IPS-NIHi7 (cell line): ENCODE measurements around the gene PCDHGC5.

Source experiments
- DNase-seq: peaks from one replicate; pipeline ENCODE4 v3.0.0; 2012; ENCODE audit warnings: mixed read lengths; ENCODE audit errors: extremely low spot score

Gene PCDHGC5

DNA sequence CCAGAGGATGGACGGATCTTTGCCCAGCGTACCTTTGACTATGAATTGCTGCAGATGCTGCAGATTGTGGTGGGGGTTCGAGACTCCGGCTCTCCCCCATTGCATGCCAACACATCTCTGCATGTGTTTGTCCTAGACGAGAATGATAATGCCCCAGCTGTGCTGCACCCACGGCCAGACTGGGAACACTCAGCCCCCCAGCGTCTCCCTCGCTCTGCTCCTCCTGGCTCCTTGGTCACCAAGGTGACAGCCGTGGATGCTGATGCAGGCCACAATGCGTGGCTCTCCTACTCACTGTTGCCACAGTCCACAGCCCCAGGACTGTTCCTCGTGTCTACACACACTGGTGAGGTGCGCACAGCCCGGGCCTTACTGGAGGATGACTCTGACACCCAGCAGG, 1.9 kb downstream of the PCDHGC5 start:
- DNase-seq = no peak

- peak; percentile 43 for DNase-seq
Measured at GRCh38 chr5:141491323-141492167, 2.7 kb downstream of the PCDHGC5 start.

- DNase-seq = peak; percentile 23
Measured at GRCh38 chr5:141492168-141492885, 3.4 kb downstream of the PCDHGC5 start.

DNA sequence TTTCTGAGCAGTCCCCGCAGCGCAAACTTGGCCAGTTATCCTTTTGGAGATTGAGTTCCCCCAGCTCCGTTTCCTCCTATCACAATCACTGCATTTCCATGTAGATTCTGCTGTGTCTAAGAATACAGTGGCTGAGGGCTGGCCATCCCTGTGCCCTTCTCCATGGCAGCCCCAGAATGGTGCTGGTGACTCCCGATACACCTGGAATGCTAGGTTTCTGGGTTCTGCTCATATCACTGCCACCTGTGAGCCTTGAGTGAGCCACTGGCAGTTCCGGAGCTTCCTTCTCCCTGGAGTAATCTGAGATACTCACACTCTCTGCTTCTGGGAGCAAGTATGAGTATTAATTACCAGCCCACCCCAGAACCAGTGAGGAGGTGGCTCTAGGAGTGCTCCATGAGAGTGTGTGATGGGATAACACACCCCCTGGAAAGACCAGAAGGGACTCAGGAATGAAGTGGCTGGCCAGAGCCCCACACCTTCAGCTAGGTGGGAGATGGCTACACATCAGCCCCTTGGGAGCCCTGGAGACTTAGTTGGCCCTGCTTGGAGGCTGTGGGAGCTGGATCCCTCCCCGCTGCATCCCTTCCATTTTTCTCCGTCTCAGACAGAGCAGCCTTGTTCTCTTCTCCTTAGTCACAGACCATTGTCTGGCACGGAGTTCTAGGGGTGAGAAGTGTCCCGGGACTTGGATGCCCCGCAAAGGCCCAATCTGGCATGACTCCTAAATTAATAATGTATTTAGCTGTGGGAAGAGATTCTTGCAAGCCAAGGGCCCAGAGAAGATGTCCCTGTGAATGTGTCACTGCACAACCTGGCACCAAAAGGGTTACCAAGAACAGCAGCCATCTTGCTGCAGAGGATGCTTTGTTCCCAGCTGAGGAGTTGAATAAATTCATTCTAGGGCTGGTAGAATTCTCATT, 4.9 kb downstream of the PCDHGC5 start:
- no peak for DNase-seq

DNA sequence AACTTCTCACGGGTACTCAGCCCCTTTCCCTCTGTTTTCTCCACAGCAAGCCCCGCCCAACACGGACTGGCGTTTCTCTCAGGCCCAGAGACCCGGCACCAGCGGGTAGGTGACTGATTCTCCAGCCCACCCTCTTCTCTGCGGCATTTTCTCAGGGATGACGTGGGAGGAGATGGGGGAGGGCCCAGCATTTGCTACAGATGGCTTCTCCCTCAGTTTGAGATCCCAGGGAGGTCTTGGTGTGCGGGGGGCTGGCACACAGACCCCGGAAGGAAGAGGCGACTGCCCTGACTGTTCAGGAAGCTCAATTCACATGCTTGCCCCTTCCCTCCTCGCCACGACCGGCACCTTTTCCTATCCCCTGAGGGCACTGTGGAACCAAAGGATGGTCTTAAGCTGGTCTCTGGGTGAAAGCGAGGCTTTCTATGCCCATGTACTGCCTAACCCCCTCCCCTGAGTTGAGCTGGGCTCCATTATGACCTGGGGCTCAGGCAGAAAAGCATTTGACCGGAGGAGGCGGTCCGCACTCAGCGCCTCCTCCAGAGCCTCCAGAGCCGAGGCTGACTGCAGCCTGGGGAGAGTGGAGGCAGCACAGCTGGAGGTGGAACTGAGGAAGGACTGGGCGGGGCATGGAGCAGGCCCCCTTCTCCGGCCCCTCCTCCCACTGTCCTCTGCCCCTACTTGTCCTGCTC, 6.0 kb downstream of the PCDHGC5 start:
- peak; percentile 42 for DNase-seq

GRCh38 chr5:141495453-141495811, 6.6 kb downstream of the PCDHGC5 start:
- DNase-seq = no peak

DNA sequence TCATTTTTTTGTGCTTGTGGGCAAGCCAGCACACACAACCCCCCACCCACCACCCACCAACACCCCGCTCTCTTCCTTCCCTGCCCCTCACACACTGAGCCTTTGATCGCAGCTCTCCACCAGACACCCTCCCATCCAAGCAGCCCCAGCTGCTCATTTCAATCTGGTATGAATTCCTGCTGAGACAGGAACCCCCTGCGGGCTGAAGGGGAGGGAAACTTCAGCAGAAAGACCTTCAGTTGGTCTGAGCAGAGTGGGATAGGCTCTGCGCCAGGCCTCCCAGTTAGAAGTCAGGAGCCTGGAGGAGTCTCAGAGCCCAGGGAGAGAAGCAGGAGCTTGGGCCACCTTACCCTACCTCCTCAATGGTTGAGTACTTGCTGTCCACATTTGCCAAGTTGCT, 7.2 kb downstream of the PCDHGC5 start:
- peak; percentile 63 for DNase-seq

DNA sequence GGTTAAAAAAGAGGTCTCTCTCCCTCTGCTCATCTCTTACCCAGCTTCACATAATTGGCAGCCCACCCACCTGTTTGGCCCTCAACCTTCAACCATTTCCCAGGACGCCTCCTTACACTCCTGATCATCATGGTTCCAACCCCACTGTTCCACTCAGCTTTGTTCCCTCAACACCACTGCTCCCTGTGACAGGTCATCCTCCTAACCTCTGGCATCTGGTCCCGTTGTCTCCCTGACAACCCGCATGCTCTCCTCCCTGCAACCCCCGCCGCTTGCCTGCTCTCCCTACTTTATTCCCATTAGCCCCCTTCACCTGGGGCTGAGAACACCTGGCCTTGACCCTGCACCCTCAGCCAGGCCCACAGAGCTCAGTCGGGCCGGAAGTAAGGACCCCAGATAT, 12.9 kb downstream of the PCDHGC5 start:
- DNase-seq = no peak

GRCh38 chr5:141503681-141504080, 14.8 kb downstream of the PCDHGC5 start:
- no peak for DNase-seq

DNA sequence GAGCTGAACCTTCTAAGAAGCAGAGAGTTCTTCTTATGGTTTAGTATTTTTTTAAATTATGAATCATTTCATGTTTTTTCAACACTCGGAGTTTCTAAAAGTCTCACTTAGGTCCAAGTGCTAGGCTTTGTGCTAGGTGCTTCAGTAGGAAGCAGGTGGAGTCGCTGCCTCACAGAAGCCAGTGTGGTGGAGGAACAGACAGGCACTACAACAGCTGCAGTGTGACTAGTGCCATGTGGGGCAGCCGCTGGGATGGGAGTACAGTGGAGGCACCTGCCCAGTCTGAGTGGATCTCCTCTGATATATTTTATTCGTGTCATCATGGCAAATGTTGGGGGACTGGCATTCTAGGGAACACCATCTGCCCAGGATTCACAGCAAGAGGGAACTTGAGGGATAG, 15.3 kb downstream of the PCDHGC5 start:
- DNase-seq = no peak

DNA sequence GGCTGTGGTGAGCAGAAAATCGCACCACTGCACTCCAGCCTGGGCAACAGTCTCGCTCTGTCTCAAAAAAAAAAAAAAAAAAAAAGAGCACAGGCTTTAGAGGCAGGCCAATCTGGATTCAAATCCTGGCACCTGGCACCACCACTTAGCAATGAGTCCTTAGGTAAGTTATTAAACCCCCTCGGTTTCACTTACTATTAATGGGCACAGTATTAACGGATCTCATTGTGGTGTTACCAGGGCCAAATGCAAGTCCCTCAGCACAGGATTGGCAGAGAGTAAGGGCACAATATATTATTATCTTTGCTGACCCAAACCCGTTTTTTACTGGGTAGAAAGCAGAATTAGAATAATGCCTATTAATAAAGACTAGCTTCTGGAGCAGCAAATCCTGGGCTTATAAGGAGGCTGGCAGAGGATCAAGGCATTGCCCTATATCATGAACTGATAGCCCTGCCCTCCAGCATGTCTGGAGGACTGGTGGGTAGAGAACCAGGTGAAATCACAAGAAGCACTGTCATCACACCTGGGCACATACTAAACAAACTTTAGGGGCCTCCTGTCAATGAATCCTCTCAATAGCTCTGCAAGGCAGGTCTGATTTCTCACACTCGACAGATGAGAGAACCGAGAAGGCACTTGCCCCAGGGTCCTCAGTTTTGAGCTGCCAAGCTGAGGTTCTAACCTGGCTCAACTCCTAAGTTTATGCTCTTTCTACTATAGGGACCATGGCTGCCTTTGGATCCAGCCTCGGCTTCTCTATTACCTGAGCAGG, 17.7 kb downstream of the PCDHGC5 start:
- DNase-seq = no peak

DNA sequence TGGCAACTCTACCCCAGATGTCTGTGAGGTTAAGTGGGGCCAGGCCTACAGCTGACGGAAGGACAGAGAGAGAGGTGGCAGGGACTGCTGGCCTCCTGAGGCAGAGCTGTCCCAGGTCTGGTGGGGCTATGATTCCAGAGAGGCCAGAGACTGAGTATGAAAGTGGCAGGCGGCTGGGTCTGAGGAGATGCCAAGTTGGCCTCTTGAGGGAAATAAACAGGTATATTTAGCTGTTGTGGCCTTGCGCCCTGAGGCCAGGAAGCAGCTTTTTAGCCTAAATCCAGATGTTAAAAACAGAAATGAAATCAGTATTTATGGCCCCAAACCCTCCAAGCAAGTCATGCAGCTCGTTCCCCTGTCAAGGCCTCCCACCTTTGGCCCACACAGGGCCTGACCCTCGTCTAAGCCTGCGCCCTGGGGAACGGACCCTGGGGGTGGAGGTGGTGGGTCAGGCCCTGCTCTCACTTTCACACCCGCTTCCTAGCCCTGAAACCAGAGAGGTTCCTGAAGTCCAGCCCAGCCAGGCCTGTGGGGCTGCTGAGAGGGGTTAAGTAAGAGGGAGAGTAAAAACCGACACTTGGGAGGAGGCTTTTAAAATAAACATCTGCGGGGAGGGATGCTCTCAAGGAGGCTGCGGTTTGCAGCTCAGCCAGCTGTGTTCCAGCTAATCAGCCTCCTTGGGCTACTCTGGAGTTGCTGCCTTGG, 18.7 kb downstream of the PCDHGC5 start:
- no peak for DNase-seq

DNA sequence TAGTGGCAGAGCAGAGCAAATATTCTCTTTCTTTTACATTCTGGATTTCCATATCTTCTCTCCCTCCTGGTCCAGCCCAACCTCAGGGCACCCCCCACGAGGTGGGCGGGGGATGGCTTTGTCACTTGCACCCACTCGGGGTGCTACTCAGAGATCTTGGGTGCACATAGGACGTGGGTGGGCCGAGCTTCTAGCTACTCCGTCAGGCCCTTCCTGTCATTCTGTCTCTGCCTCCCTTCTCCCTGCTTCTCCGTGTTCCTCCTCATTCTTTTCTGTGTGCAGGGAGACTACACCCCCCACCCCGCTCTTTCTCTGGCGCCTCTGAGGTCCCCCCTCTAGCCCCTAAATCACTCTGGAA, 19.5 kb downstream of the PCDHGC5 start:
- DNase-seq = no peak

DNA sequence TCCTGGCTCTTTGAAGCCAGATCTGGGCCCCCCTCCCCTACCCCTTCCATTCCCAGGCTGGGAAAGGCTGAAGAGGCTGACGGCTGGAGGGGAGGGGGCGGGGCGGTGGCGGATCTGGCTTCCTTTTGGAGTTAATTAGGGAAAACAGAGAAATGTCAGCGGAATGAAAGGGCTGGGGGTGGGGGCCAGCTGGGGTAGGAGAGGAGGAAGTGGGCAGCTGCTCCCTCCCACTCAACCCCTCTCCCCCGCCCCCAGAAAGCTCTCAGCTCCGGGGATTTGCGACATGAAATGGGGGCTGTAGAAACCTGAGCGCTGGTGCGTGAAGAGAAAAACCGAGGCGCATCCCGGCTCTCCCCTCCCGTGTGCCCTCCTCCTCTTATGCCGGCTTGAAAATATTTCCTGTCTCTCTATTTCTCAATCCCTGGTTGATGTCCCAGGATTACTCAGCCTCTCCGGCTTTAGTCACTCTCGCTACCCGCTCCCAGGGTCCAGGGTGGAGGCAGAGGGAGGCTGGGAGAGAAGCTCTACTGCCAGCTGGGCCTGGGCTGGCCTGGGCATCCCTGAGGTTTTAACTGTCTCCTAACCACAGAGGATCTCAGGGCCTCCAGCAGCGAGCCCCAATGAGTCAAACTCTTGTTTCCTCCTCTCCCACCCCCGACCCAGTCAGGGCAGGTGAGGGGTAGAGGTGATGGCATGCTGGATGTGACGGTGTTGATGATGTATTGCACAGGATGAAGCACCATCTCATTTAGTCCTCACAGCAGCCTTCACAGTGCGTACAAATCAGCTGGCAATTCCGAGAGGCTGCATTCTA, 20.1 kb downstream of the PCDHGC5 start:
- DNase-seq = peak; percentile 74

- no peak for DNase-seq
Measured at GRCh38 chr5:141510160-141510559, 21.3 kb downstream of the PCDHGC5 start.

- no peak for DNase-seq
Measured at GRCh38 chr5:141510850-141511601, 22.1 kb downstream of the PCDHGC5 start.

GRCh38 chr5:141511771-141512325, 23.0 kb downstream of the PCDHGC5 start:
- no peak for DNase-seq

GRCh38 chr5:141512390-141512910, 23.6 kb downstream of the PCDHGC5 start:
- DNase-seq = peak; percentile 91
